Fibroblast of lung (primary cell): ENCODE measurements around the gene ABRAXAS1.
"Not testable (repeated sequence)": the region's sequence is repeated elsewhere in the genome, so short reads cannot be mapped to it uniquely, and the experiment has no call there.

Source experiments
- EZH2 ChIP-seq: IDR thresholded peaks from 2 replicates; pipeline ENCODE4 v1.5.1; 2012; ENCODE audit warnings: low read length, control low read depth, mild to moderate bottlenecking; ENCODE audit errors: missing control alignments
- TF ChIP-seq, protein P1 (sequence below), 2 donors: IDR thresholded peaks in 1 of 2; conservative IDR thresholded peaks in 1 of 2; 1 replicate in 1 of 2; 2 replicates in 1 of 2; pipeline ENCODE4 v1.5.1; 2011 to 2012; ENCODE audit warnings: low read length in 2 of 2, control low read depth in 1 of 2, inconsistent platforms in 1 of 2, low read depth in 1 of 2, mild to moderate bottlenecking in 1 of 2

DNA sequence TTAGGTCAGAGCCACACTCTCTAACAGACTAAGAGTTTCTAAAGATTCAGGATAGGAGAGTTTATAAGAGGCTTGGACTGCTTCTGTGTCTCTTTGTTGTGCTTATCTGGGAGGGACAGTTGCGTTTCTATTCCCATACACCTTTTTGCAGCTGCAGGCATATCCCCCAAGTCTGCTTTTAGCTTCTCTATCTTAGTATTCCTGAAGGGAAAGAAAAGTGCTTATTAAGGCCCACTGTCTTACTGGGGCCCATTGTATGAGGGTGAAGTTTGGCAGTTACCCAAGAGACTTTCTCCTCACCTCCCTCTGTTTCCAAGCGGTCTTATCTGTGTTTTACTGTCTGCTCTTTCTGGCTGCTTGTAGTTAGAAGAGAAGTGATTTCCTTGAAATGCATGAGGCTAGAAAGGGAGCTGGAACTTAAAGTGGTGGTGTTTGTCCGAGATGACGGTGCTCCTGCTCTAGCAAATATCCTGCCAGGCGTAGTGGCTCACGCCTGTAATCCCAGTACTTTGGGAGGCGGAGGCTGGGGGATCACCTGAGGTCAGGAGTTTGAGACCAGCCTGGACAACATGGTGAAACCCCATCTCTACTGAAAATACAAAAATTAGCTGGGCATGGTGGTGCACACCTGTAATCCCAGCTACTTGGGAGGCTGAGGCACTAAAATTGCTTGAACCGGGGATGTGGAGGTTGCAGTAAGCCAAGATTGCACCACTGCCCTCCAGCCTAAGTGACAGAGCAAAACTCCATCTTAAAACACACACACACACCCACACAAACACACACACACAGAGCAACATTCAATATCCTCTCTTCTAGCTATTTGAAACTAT, 11.4 kb upstream of the ABRAXAS1 start:
- TF ChIP-seq, protein P1, sequence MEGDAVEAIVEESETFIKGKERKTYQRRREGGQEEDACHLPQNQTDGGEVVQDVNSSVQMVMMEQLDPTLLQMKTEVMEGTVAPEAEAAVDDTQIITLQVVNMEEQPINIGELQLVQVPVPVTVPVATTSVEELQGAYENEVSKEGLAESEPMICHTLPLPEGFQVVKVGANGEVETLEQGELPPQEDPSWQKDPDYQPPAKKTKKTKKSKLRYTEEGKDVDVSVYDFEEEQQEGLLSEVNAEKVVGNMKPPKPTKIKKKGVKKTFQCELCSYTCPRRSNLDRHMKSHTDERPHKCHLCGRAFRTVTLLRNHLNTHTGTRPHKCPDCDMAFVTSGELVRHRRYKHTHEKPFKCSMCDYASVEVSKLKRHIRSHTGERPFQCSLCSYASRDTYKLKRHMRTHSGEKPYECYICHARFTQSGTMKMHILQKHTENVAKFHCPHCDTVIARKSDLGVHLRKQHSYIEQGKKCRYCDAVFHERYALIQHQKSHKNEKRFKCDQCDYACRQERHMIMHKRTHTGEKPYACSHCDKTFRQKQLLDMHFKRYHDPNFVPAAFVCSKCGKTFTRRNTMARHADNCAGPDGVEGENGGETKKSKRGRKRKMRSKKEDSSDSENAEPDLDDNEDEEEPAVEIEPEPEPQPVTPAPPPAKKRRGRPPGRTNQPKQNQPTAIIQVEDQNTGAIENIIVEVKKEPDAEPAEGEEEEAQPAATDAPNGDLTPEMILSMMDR (conservative IDR thresholded peaks at IDR 0.05 in 1 of 2, IDR thresholded peaks at IDR 0.05 in 1 of 2; ENCODE audit: low read depth in 1 of 2, low read length in 2 of 2), result not testable (repeated sequence)
- not testable (repeated sequence) for TF ChIP-seq EZH2
